Activated CD4-positive, alpha-beta T cell treated with anti-CD3 and anti-CD28 coated beads for 24 hours (primary cell): ENCODE data around the gene CARMIL3.

Experiments
- DNase-seq, 2 donors: peaks; one replicate each; pipeline ENCODE4 v3.0.0-alpha.2; 2020; ENCODE audit warnings: low read depth in 2 of 2

Gene CARMIL3

GRCh38 chr14:24075485-24076301, 23.9 kb downstream of the CARMIL3 start:
- no peak for DNase-seq

DNA sequence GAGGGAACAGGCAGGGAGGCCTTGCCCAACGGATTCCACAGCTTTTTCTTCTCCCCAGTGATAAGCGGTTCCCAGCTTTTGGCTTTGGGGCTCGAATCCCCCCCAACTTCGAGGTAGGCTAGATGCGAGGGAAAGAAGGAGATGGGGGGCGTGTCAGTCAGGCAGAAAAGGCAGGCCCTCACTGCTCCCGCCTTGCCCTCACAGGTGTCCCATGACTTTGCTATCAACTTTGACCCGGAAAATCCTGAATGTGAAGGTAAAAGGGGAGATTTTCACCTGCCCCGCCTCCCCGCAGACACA, 24.4 kb downstream of the CARMIL3 start:
- no peak for DNase-seq

- no peak for DNase-seq
These were observed 25.3 kb downstream of the CARMIL3 start for GRCh38 chr14:24077086-24077485.

DNA sequence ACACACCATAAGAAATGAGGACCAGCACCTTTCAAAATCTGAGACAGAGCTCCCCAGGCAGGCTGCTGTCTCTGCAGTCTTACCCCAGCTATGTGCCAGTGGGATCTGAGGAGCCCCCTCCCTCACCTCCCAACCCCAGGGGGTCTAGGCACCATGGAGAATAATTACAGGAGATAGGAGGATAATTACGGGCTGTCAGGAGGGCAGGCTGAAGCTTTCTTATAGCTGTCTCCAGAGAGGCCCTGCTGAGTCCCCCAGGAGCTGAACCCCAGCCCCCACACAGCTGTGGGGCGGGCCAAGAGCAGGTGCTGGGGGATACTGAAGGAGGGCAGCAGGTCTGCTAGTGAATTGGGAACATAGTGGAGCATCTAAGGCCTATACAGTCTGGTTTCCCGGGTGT, 26.3 kb downstream of the CARMIL3 start:
- DNase-seq: no peak

- DNase-seq: no peak
These were observed 27.8 kb downstream of the CARMIL3 start for GRCh38 chr14:24079491-24080141.

DNA sequence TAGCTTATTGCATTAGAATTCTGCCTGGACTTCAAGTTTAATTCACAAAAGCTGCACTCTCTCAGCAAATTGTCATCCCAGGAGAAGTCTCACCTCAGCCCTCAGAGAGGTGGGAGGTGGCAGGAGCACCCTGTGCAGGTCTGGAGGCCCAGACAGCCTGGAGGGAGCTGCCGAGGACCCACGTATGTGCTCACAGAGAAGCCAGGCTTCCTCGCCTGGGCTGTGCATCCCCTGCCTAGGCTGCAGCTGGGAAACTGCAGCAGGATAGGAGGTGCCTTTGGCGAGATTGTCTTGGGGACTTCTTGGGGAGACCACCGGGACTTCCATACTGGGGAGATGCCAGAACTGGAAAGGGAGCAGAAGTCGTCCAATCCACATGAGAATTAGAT, 28.3 kb downstream of the CARMIL3 start:
- DNase-seq: no peak

- peak; percentile 53 to 64 for DNase-seq
These were observed 29.3 kb downstream of the CARMIL3 start for GRCh38 chr14:24080888-24081738.

DNA sequence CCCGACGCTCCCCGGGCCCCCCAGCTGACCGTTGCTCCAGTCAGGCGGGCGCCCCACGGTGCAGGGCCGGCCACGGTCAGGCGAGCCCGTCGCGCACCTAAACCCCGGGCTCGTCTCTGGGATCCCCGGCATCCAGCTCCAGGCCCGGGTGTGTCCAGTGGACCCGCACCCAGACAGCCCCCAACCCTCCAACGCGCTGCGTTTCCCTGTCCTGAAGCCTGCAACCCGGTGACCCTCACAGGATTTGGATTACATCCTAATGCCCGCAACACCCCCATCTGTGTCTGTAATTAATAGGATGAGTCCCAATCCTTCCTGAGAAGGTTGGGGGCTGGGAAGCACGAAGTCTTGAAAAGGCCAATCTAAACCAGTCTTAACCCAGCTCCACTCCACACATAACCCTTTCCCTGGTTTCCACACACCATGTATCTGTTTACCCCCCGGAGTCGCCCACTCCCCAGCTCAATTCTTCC, 30.0 kb downstream of the CARMIL3 start:
- no peak for DNase-seq

DNA sequence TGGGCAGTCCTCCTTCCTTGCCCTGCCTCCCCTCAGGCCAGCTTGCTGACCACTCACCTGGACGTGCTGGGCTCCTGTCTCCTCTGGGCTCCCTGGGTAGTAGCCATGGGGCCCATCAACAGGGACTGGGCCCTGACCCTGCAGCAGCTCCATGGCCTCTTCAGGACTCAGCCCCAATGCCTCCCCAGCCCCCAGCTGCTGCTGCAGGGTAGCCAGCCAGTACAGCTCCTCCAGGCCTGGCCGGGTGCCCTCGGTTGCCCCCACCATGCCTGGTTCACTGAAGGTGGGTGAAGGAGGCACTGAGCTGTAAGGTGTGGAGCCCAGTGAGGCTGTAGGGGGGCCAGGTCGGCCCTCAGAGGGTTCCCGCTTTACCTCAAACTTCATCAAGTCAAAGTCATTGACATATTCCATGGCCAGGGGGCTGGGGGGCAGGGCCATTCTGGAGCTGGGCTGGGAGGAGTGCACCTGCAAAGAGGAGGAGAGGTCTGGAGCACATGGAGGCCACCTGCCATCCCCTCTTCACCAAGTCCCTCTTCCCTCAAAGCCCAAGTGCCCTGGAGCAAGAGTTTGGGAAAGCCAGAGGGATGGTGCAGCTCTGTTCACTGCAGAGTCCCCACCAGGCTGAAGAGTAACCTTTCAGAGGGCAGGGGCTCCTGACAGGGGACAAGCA, 30.7 kb downstream of the CARMIL3 start:
- DNase-seq: no peak

DNA sequence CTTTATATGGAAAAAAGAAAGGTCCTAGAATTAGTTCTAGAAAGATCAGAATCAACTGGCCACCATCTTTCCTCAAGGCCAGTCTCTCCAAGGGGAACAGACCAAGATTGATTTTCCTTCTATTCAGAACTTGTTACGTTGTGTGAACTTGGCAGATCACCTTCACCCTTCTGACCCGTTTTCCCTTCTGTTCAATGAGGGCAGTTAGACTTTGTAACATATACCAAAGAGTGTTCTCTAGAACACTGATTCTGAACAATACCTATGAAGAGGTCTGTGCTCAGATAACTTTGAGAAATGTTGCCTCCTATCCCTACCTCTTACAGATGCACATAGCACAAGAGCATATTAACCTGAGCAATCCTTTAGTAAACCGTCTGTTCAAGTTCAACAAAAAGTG, 31.7 kb downstream of the CARMIL3 start:
- no peak for DNase-seq

DNA sequence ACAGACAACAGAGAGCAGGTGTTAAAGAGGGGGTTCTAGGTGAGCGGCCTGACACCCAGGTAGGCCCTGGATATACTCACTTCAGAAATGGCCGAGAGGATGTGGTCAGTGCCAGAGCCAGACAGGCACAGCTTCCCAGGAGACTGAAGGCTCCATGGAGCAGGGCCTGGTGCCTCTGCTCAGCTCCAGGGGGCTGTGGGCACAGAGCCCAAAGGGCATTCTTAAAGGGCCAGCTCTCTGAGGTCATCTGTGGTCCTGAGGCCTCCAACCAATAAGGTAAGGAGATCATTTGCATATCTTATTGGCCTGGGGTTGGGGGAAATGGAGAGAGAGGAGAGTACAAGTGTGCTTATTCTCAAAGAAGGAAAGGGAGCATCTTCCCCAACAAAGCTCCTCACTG, 32.6 kb downstream of the CARMIL3 start:
- no peak for DNase-seq

DNA sequence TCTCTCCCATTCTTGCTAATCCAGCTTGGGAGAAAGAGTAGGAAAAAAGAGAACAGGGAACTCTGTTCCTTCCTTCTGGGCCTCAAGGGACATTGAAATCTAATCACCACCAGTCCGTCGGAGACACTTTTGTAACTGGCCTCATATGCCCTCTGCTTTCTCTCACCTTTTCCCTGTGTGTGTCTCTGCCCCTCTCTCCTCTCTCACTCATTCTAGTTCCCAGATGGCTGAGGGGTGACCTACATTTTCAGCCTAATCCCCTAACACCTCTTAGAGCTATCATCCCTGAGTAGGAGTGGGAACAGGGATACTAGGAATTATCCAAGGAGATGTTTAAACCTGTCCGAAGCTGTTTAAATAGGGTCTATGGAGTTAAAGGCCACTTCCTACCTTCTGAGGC, 33.4 kb downstream of the CARMIL3 start:
- no peak for DNase-seq

DNA sequence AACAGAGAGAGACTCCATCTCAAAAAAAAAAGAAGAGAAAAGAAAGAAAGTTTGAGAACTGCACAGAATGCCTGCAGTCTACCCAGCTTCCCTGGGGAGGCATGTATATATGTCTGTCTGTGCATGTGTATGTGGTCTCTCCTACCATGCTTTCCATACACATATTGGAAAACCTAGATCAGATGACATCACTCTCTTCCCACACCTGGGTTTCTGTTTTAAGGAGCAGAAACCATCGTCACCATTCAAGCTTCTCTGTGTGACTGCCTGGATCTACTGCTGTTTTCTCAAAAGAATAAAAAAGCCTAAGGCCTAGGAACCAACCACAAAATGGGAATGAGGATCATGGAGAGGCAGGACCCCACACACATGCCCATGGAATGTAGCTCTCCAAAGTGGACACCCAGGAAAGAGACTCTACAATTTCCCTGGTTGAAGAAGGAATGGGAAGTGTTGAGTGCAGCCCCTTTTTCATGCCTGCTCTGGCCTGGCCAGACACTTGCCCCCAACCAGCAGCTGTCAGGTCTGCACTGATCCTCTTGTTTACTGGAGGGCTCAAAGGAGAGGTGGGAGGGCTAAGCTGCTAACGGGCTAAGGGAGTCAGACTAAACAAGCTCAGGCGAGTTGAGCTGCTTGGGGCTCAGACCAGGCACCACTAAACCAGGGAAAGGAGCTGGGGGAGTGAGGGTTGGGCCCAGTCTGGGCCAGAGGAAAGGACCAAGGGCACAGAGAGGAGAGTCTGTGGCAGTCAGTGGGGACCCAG, 34.6 kb downstream of the CARMIL3 start:
- no peak for DNase-seq

DNA sequence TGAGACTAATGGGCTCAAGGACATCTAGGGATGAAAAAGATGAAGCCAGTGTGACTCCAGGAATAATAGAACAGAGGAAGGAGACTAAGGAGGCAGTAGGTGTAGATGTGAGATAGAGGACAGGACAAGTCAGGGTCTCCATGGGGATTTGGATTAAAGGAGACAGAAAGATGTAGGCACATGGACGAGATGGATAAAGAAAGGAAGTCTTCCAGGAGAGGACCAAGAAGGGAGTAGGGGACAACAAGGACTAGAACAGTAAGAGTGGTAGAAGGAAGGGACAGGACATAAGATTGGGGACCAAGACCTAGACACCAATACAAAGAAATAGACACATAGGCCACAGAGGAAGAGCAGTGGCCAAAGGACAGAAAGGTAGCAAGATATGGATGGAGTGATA, 35.2 kb downstream of the CARMIL3 start:
- no peak for DNase-seq

DNA sequence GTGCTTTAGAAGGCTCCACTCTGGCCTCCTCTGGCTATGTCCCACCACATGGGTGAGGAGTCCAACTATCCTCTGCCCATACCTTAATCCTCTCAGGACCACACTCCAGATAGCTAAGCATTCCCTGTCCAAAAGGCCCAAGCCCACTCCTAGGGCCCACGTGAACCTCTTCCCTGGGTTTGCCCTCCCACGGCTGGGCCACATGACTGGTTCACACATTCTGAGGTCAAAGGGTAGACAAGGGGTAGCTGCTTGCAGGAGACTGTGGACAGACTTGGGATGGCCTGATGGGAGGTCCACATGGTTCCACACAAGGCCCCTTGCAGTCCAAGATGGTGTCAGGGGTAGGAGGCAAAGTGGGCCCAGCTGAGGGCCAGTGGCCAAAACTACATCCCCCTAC, 36.3 kb downstream of the CARMIL3 start:
- DNase-seq: no peak

DNA sequence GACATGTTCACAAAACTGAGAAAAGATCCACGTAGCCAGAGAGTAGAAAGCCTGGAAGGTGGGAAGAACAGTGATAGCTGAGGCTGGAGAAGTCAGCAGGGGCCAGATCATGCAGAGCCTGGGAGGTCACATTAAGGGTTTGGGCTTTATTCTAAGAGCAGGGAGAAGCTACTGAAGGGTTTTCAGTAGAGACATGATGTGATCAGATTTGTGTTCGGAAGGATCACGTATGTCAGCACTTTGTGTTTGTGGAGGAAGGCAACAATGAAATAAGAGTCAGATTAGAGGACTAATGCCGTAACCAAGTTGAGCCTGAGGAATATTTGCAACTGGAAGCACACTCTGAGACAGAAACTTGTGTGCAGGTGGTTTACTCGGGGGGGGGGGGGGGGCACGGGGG, 38.1 kb downstream of the CARMIL3 start:
- DNase-seq: no peak

DNA sequence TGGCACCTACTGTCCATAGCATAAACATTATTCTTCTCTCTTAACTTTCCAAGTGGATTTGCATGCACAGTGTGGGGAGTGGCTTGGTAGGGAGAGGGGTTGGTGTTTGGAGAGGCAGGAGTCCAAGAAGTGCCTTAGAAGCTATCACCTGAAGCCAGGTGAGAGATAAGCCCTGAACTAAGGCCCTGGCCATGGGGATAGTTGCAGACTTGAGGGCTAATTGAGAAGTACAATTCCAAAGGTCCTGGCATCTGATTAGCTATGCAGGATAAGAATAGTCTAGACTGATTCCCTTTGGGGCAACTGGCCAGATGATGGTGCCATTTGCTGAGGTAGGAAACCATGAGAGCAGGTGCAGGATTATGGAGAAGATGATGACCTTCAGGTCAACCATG, 40.3 kb downstream of the CARMIL3 start:
- no peak for DNase-seq

- no peak for DNase-seq
These were observed 40.8 kb downstream of the CARMIL3 start for GRCh38 chr14:24092505-24093206.

DNA sequence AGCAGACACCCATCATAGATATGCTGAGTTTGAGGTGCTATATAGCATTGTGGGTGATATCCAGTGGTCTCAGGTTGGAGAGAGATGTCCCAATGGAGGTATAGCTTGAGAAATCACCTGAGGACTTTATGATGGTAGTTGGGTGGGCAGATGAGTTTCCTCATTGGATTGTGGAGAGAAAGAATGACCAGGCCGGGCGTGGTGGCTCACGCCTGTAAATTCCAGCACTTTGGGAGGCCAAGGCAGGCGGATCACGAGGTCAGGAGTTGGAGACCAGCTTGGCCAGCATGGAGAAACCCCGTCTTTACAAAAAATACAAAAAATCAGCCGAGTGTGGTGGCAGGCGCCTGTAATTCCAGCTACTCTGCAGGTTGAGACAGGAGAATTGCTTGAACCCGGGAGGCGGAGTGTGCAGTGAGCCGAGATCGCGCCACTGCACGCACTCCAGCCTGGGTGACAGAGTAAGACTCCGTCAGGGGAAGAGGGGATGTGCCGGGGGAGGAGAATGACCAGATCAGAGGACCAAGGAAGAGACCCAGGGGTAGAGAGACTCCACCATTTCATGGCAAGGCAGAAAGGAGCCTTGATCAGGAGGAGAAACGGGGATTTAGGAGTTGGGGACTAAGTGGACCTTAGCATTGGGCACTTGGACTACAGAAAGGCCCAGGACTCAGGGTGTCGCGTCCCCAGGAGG, 41.5 kb downstream of the CARMIL3 start:
- DNase-seq: no peak
